B cell (primary cell): ENCODE measurements around the gene DPP10. TPM values are rescaled to one million over a fixed set of nuclear protein-coding genes. Genes with fewer than 3 reads are reported as not detected.

Source experiments
- ATAC-seq: fragments of 200-7000 bp; cut with Tn5 transposase; one replicate; pipeline ENCODE4 v1.10.0; 2021; ENCODE audit warnings: low read depth, mild to moderate bottlenecking, moderate number of reproducible peaks, moderate library complexity
- CTCF ChIA-PET: fragments of 350-600 bp; sonication (Branson Sonifier 250); formaldehyde crosslinking; loops from one replicate; lab custom pipeline; 2021; ENCODE audit warnings: antibody characterized with exemption, inconsistent platforms; lab: Charles Lee
- POLR2A ChIA-PET: fragments of 350-600 bp; sonication (Branson Sonifier 250); formaldehyde crosslinking; loops from one replicate; lab custom pipeline; 2021; ENCODE audit warnings: antibody characterized with exemption; lab: Charles Lee
- DNase-seq: peaks from one replicate; pipeline ENCODE4 v3.0.0; 2013
- H2AFZ ChIP-seq: 2 replicates; pipeline ENCODE4 v1.6.1; 2012; ENCODE audit warnings: mild to moderate bottlenecking, low read depth, low read length; ENCODE audit not compliant: insufficient read depth, poor library complexity, severe bottlenecking
- H3K27ac ChIP-seq, 2 donors: 1 replicate in 1 of 2; 2 replicates in 1 of 2; pipeline ENCODE4 v1.5.1; 2012 to 2013; ENCODE audit warnings: low read length in 2 of 2, mild to moderate bottlenecking in 2 of 2, moderate library complexity in 1 of 2
- H3K27me3 ChIP-seq, 4 experiments: fragments of 200-600 bp in 1 of 4; sonication (generic) in 1 of 4; replicated peaks in 1 of 4; 1 replicate in 2 of 4; 2 replicates in 2 of 4; pipeline versions ENCODE4 v1.6.1 to v1.7.0; 2013 to 2016; ENCODE audit warnings: low read length in 3 of 4, mild to moderate bottlenecking in 2 of 4, mixed read lengths in 1 of 4, moderate library complexity in 1 of 4; ENCODE audit not compliant: insufficient read depth in 4 of 4, control insufficient read depth in 3 of 4; ENCODE audit errors: control extremely low read depth in 1 of 4
- H3K36me3 ChIP-seq, 2 experiments: replicated peaks in 1 of 2; 1 replicate in 1 of 2; 2 replicates in 1 of 2; pipeline versions ENCODE4 v1.6.1 to v1.7.1; 2013; ENCODE audit warnings: low read length in 1 of 2; ENCODE audit not compliant: insufficient read depth in 2 of 2, control insufficient read depth in 1 of 2; ENCODE audit errors: control extremely low read depth in 1 of 2, extremely low read depth in 1 of 2
- H3K4me1 ChIP-seq, 2 donors: fragments of 200-600 bp in 1 of 2; sonication (generic) in 1 of 2; 1 replicate in 1 of 2; 2 replicates in 1 of 2; pipeline versions ENCODE4 v1.5.1 to v1.6.1; 2013 to 2017; ENCODE audit warnings: low read length in 2 of 2; ENCODE audit not compliant: control insufficient read depth in 2 of 2, insufficient read depth in 2 of 2
- H3K4me2 ChIP-seq: replicated peaks from 2 replicates; pipeline ENCODE3; 2012; ENCODE audit warnings: mild to moderate bottlenecking, low read depth, low read length; ENCODE audit not compliant: poor library complexity, severe bottlenecking
- H3K4me3 ChIP-seq, 5 experiments: fragments of 200-600 bp in 1 of 5; sonication (generic) in 1 of 5; 1 replicate in 3 of 5; 2 replicates in 2 of 5; pipeline versions ENCODE4 v1.5.1 to v1.7.0; 2011 to 2016; ENCODE audit warnings: low read length in 4 of 5, mild to moderate bottlenecking in 4 of 5, low read depth in 2 of 5, control low read depth in 1 of 5, moderate library complexity in 1 of 5; ENCODE audit not compliant: insufficient read depth in 1 of 5; ENCODE audit errors: control extremely low read depth in 1 of 5, extremely low read depth in 1 of 5
- H3K79me2 ChIP-seq: fragments of 200-600 bp; sonication (generic); one replicate; pipeline ENCODE4 v1.6.0; 2016; ENCODE audit warnings: low read length; ENCODE audit not compliant: control insufficient read depth, insufficient read depth
- H3K9ac ChIP-seq: fragments of 200-600 bp; sonication (generic); 2 replicates; pipeline ENCODE4 v1.6.1; 2017; ENCODE audit warnings: mild to moderate bottlenecking, low read length, moderate library complexity
- H3K9me3 ChIP-seq, 3 donors: one replicate each; pipeline versions ENCODE4 v1.6.1 to v1.7.1; 2013; ENCODE audit warnings: low read length in 2 of 3; ENCODE audit not compliant: control insufficient read depth in 2 of 3, insufficient read depth in 1 of 3; ENCODE audit errors: control extremely low read depth in 1 of 3
- H4K20me1 ChIP-seq: 2 replicates; pipeline ENCODE4 v1.6.0; 2012; ENCODE audit warnings: mild to moderate bottlenecking, low read length; ENCODE audit not compliant: insufficient read depth, control insufficient read depth, poor library complexity, severe bottlenecking
- H3K27ac Mint-ChIP-seq: one replicate; pipeline ENCODE4 v1.8.0; 2021; ENCODE audit warnings: mixed read lengths
- H3K27me3 Mint-ChIP-seq: one replicate; pipeline ENCODE4 v1.8.0; 2021; ENCODE audit warnings: mixed read lengths
- H3K4me1 Mint-ChIP-seq: one replicate; pipeline ENCODE4 v1.8.0; 2021; ENCODE audit warnings: mixed read lengths
- H3K4me3 Mint-ChIP-seq: one replicate; pipeline ENCODE4 v1.8.0; 2021; ENCODE audit warnings: mixed read lengths
- H3K9me3 Mint-ChIP-seq: one replicate; pipeline ENCODE4 v1.8.0; 2022; ENCODE audit warnings: mixed read lengths; ENCODE audit not compliant: insufficient read depth
- CTCF ChIP-seq: fragments of 200-600 bp; IDR thresholded peaks from one replicate; pipeline ENCODE4 v1.8.0; 2022; ENCODE audit warnings: antibody characterized with exemption, mild to moderate bottlenecking
- EZH2 ChIP-seq: IDR thresholded peaks from 2 replicates; pipeline ENCODE4 v1.6.1; 2012; ENCODE audit warnings: borderline replicate concordance, low read depth, mild to moderate bottlenecking, moderate library complexity, low read length; ENCODE audit not compliant: insufficient read depth, poor library complexity, severe bottlenecking
- WGBS: methylation state at CpG from one replicate; pipeline ENCODE4 v1.1.5; 2013; ENCODE audit warnings: missing lambda C conversion rate; ENCODE audit not compliant: insufficient coverage; 5-methylcytosine and 5-hydroxymethylcytosine counted together
- intact Hi-C: fragments of 100-400 bp; cut with micrococcal nuclease; formaldehyde crosslinking; loops from one replicate; pipeline ENCODE4 v1.10.0; 2022
- polyA plus RNA-seq: library from polyadenylated mRNA; depleted of rRNA; stranded (reverse); fragments of >200 nt; gene quantifications from 2 replicates; pipeline ENCODE4 v1.2.3, GENCODE V29; 2012
- total RNA-seq, 2 donors: library from RNA; stranded (reverse); fragments of 120-200 nt in 1 of 2; gene quantifications; 1 replicate in 1 of 2; 2 replicates in 1 of 2; pipeline versions ENCODE4 v1.2.3 to v1.2.4, GENCODE V29; 2013 to 2022

DPP10 gene
- total and polyA plus RNA-seq, 2 donors (not counting 1 experiment from before 2014, with no cell fraction given), result not detected

GRCh38 chr2:114577657-114578056 lies 135.2 kb downstream of the DPP10 start:
- Histone ChIP-seq H2AFZ (no peak overlapping the region), H3K9me3 (no peaks in the 10 kb centered on the region)
- POLR2A ChIA-PET, result no interaction called here

DNA sequence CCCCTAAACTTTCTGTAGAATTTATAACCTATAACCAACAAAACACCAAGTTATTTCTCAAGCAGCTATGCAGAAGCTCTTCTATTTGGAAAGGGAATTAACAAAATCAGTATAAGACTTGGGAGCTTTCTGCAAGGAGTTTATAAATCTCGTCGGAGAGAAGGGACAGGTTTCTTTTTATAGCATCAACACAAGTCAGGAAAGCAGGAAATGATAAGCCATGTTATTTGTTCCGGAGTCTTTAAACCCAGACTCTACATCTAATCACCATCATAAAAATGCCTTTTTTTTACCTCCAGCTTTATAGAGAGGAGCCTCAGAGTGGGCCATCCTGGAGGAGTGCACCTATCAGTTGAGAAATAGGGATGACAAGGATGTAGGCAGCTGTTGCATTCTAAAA lies 137.1 kb downstream of the DPP10 start:
- no peaks in the 10 kb centered on the region for H3K9me3 ChIP-seq
- Mint-ChIP-seq H3K4me3 (no peak overlapping the region), H3K27me3 (no peaks in the 10 kb centered on the region), H3K4me1 (no peaks in the 10 kb centered on the region), H3K9me3 (no peaks in the 10 kb centered on the region), H3K27ac (no peak overlapping the region)
- intact Hi-C loops, result no loop called here
- DNase-seq, result no peak
- H3K9ac ChIP-seq, result no peak overlapping the region
- H3K27ac ChIP-seq, result no peak overlapping the region
- no peak overlapping the region for H3K4me2 ChIP-seq
- no peaks in the 10 kb centered on the region for H3K27me3 ChIP-seq
- H3K36me3 ChIP-seq, result no peaks in the 10 kb centered on the region
- no peaks in the 10 kb centered on the region for H3K4me1 ChIP-seq
- CTCF ChIA-PET, result no interaction called here
- H3K4me3 ChIP-seq, result no peak overlapping the region
- H3K79me2 ChIP-seq, result no peaks in the 10 kb centered on the region
- no peak for ATAC-seq
- no peak overlapping the region for H2AFZ ChIP-seq
- H4K20me1 ChIP-seq, result no peaks in the 10 kb centered on the region
- POLR2A ChIA-PET, result no interaction called here
- WGBS, result no CpG with 5 or more reads among the region's 3 CpGs
- TF ChIP-seq EZH2, result no peak
- TF ChIP-seq CTCF, result no peak

More at GRCh38 chr2:114577657-114578056, 135.2 kb downstream of the DPP10 start:
- H3K27ac Mint-ChIP-seq, result no peak overlapping the region
- no peaks in the 10 kb centered on the region for H3K9me3 Mint-ChIP-seq
- intact Hi-C loops, result no loop called here
- no peak overlapping the region for H3K4me3 ChIP-seq
- WGBS, result 57% methylated on average over 1 of the region's 2 CpGs
- CTCF ChIA-PET, result no interaction called here
- ATAC-seq, result no peak
- TF ChIP-seq CTCF, result no peak
- no peak for TF ChIP-seq EZH2
- H3K79me2 ChIP-seq, result no peaks in the 10 kb centered on the region
- H3K9ac ChIP-seq, result no peak overlapping the region
- H3K4me3 Mint-ChIP-seq, result no peak overlapping the region
- no peaks in the 10 kb centered on the region for H4K20me1 ChIP-seq
- H3K27me3 Mint-ChIP-seq, result no peaks in the 10 kb centered on the region
- H3K4me2 ChIP-seq, result no peak overlapping the region
- DNase-seq, result no peak
- H3K27ac ChIP-seq, result no peak overlapping the region
- no peaks in the 10 kb centered on the region for H3K36me3 ChIP-seq
- no peaks in the 10 kb centered on the region for H3K4me1 ChIP-seq
- H3K27me3 ChIP-seq, result no peaks in the 10 kb centered on the region
- H3K4me1 Mint-ChIP-seq, result no peaks in the 10 kb centered on the region
